ENCODE results near the gene PPM1J. TPM values are rescaled to one million over a fixed set of nuclear protein-coding genes. Genes with fewer than 3 reads are reported as not detected.

The PPM1J gene
- total RNA-seq, 4 donors from 2014 or later = 2.2 to 4.8 (median 2.9) TPM

GRCh38 chr1:112719706-112720105 is 4.6 kb upstream of the PPM1J start:
- 94 to 95% methylated on average over 2 of the region's 2 CpGs for WGBS, 2 donors
- intact Hi-C loops (cut with DNase I) = loop anchor here (5.0 to 10.0 kb wide), 2 partner anchors 88 to 325 kb away; no protein-coding TSS in a partner anchor
- H3K27me3 ChIP-seq = peaks cover 0 to 33% (median 0%) of the 10 kb centered on the region in 4 donors

DNA sequence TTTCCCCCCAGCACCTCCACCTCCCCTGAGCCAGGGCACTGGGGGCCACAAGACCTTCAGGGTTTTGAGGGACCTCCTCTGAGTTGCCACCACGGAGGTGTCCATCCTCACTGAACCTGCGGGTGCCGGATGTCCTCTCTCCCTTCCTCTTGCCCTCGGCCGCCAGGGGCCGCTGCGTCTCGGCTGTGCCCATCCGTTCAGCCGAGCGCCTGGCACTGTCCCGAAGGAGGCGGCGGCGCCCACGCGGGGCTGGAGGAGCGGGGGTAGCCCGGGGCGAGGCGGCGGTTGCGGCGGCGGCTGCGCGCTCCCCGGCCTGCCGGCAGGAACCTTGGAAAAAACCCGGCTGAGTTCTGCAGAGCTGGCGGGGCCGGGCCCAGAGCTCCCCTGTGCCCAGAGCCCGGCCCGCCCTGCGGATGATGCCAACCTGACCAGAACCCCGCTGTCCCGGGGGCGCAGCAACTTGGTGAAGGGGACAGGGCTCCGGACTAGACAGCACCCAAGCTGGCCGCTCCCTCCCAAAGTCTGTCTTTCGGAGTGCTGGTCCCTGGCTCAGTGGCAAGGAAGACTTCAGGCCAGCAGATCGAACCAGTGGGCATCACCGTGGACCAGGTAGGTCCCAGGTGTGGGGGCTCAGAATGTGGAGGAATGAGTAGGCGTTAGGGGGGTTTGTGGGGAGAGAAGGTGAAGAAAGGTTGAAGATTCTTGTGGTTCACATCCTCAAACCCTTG is 3.7 kb upstream of the PPM1J start:
- TF ChIP-seq POLR2A (IDR thresholded peaks at IDR 0.05) (no peak), CTCF (IDR thresholded peaks at IDR 0.05) (peak; percentile 83 to 93 (median 88))

More at GRCh38 chr1:112719706-112720105, 4.6 kb upstream of the PPM1J start:
- TF ChIP-seq POLR2A (IDR thresholded peaks at IDR 0.05) (no peak), CTCF (IDR thresholded peaks at IDR 0.05) (no peak)
- peaks cover 13 to 45% (median 14%) of the 10 kb centered on the region in 3 donors for H3K4me1 ChIP-seq
- no peaks in the 10 kb centered on the region for H3K9me3 ChIP-seq
- no peak overlapping the region for H3K27ac ChIP-seq
- no peak overlapping the region for H3K4me3 ChIP-seq
- DNase-seq = no peak
- H3K36me3 ChIP-seq = no peaks in the 10 kb centered on the region

GRCh38 chr1:112717263-112717873 is 2.2 kb upstream of the PPM1J start:
- 83 to 97% methylated on average over 1 to 2 of the region's 2 CpGs for WGBS, 2 donors
- TF ChIP-seq CTCF (IDR thresholded peaks at IDR 0.05) (no peak), POLR2A (IDR thresholded peaks at IDR 0.05) (no peak)
- peaks cover 0 to 23% (median 0%) of the 10 kb centered on the region in 4 donors for H3K27me3 ChIP-seq
- DNase-seq = no peak
- no peaks in the 10 kb centered on the region for H3K9me3 ChIP-seq
- H3K36me3 ChIP-seq = no peaks in the 10 kb centered on the region
- H3K4me3 ChIP-seq = no peak overlapping the region
- no peak overlapping the region for H3K27ac ChIP-seq
- intact Hi-C loops (cut with DNase I) = loop anchor here (5.0 kb wide), 1 partner anchor 90 kb away; no protein-coding TSS in a partner anchor
- peaks cover 7 to 48% (median 22%) of the 10 kb centered on the region in 3 donors for H3K4me1 ChIP-seq

More for the DNA sequence above, 3.7 kb upstream of the PPM1J start:
- Histone ChIP-seq H3K4me1 (peaks cover 13 to 53% (median 23%) of the 10 kb centered on the region in 3 donors), H3K27me3 (peaks cover 0 to 29% (median 0%) of the 10 kb centered on the region in 4 donors), H3K36me3 (no peaks in the 10 kb centered on the region), H3K9me3 (no peaks in the 10 kb centered on the region), H3K27ac (no peak overlapping the region), H3K4me3 (peak overlapping the region in 2 of 4 donors; percentile 37 to 61)
- DNase-seq = no peak
- intact Hi-C loops (cut with DNase I) = loop anchor here (5.0 kb wide), 1 partner anchor 88 kb away; no protein-coding TSS in a partner anchor
- WGBS, 2 donors = 34 to 60% methylated on average over 2 to 7 of the region's 44 CpGs

DNA sequence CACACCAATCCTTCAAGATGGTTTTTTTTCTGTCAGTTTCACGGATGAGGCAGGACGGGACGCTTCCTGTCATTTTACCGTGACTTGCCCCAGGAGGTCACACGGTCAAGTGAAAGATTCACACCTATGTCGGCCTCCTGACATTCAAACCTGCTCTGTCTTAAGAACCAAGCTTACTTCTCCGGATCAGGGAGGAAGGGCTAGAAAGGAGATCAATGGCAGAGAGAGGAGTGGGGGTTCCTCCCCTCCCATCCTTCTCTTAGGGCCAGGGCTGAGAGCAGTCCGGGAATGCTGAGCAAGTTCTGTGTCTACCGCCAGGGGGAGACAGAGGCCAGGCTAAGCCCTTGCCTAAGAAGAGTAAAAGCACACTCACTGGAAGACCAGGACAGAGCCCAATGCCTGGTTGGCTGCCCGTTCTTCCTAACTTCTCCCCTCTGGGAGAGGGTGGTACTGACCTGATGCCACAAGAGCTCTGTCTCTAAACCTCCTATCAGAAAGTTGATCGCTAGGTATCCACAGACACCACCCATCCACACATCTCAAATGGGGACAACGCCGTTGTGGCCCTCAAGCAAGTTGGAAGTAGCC is 1.1 kb upstream of the PPM1J start:
- H3K4me3 ChIP-seq = peak overlapping the region; percentile 59 to 81 (median 63)
- 16 to 20% methylated on average over 12 to 13 of the region's 13 CpGs for WGBS, 2 donors
- intact Hi-C loops (cut with DNase I) = loop anchor here (5.0 kb wide), 1 partner anchor 91 kb away; no protein-coding TSS in a partner anchor
- no peak for TF ChIP-seq POLR2A (IDR thresholded peaks at IDR 0.05)
- TF ChIP-seq CTCF (IDR thresholded peaks at IDR 0.05) = peak; percentile 89 to 97 (median 96)
- DNase-seq = no peak
- peak overlapping the region; percentile 69 to 85 (median 78) for H3K27ac ChIP-seq
- peaks cover 4 to 42% (median 18%) of the 10 kb centered on the region in 3 donors for H3K4me1 ChIP-seq
- H3K36me3 ChIP-seq = peaks cover 0 to 8% (median 0%) of the 10 kb centered on the region in 3 donors
- no peaks in the 10 kb centered on the region for H3K9me3 ChIP-seq
- peaks cover 0 to 21% (median 0%) of the 10 kb centered on the region in 4 donors for H3K27me3 ChIP-seq

Data from esophagus squamous epithelium (tissue), 5 donors.